ENCODE measurements around the gene DISC1. TPM values are rescaled to one million over a fixed set of nuclear protein-coding genes. Genes with fewer than 3 reads are reported as not detected.

DISC1 gene
- total RNA-seq: 3.8 and 7.8 TPM in 2 replicates

DNA sequence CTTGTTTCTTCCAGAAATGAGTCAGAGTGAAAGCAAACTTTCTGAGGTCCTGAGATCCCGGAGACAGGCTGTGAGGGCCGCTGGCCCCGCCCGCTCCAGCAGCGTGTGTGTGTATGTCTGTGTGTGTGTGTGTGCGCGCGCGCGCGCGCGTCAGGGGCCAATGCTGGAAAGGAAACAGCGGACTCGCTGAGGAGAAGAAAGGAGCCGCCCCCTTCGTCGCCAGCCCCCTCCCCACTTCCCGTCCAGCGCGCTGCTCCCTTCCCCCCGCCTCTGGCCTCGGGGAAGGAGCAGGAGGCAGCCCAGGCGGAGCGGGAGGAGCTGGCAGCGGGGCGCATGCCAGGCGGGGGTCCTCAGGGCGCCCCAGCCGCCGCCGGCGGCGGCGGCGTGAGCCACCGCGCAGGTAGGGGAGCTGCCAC, at the start of gene DISC1:
Gene DISC1, plus strand, starts transcription at position 256 of the 416 bp plus-strand sequence. Its CDS starts 78 bp downstream, at position 334.

Other genes starting within 250 kb of the DISC1 start
- 48.0 and 60.3 TPM in 2 replicates for gene EGLN1, start 204.5 kb upstream of the DISC1 start, total RNA-seq
- gene TSNAX, start 98.1 kb upstream of the DISC1 start, total RNA-seq: 32.1 and 38.3 TPM in 2 replicates